GM12878 (cell line): Measurements from ENCODE around the gene ARMC9. TPM values are rescaled to one million over a fixed set of nuclear protein-coding genes. Genes with fewer than 3 reads are reported as not detected.

Source experiments
- ATAC-seq: fragments of 200-7000 bp; cut with Tn5 transposase; 3 replicates; pipeline ENCODE4 v1.9.1; 2020; ENCODE audit warnings: mild to moderate bottlenecking, moderate library complexity
- BruUV-seq: library from RNA; stranded (reverse); fragments of 400-500 nt; replicated peaks from 2 replicates; lab custom pipeline; 2021; lab: Mats Ljungman, UMichigan
- CTCF ChIA-PET: fragments of 300-600 bp; sonication (Branson Sonifier 250); formaldehyde crosslinking; extraction: SDS; loops from one replicate; lab custom pipeline; 2021; ENCODE audit warnings: inconsistent platforms; lab: Yijun Ruan, JAX
- POLR2A ChIA-PET: fragments of 350-600 bp; formaldehyde crosslinking; extraction: SDS; loops from one replicate; lab custom pipeline; 2021; ENCODE audit warnings: inconsistent platforms; lab: Charles Lee
- RAD21 ChIA-PET: fragments of 300-600 bp; sonication (Branson Sonifier 250); formaldehyde crosslinking; loops from one replicate; lab custom pipeline; 2023; ENCODE audit warnings: antibody characterized with exemption; ENCODE audit not compliant: unreplicated experiment; lab: Charles Lee
- SMC1A ChIA-PET: fragments of 300-600 bp; sonication (Branson Sonifier 250); formaldehyde crosslinking; loops from one replicate; lab custom pipeline; 2023; ENCODE audit not compliant: unreplicated experiment, uncharacterized antibody; lab: Charles Lee
- DNase-seq: peaks from one replicate; pipeline ENCODE4 v3.0.0-alpha.2; 2011; ENCODE audit warnings: low read depth, low spot score
- FAIRE-seq: peaks from 3 replicates; lab custom pipeline; 2011; peaks lifted over from hg19 to GRCh38; lab: Jason Lieb, UNC
- H2AFZ ChIP-seq: 2 replicates; pipeline ENCODE4 v1.6.0; 2011; ENCODE audit warnings: low read depth, low read length, control low read depth; ENCODE audit not compliant: control insufficient read depth
- H3K27ac ChIP-seq: 2 replicates; pipeline ENCODE4 v1.5.1; 2011; ENCODE audit warnings: control low read depth; ENCODE audit not compliant: control insufficient read depth, insufficient read depth
- H3K27me3 ChIP-seq, 2 experiments: replicated peaks in 1 of 2; 2 replicates each; pipeline versions ENCODE4 v1.6.0 to v1.6.1; 2011; ENCODE audit warnings: low read length in 1 of 2; ENCODE audit not compliant: control insufficient read depth in 2 of 2, insufficient read depth in 2 of 2
- H3K36me3 ChIP-seq, 2 experiments: 2 replicates each; pipeline ENCODE4 v1.5.1; 2011; ENCODE audit warnings: low read length in 1 of 2; ENCODE audit not compliant: control insufficient read depth in 2 of 2, insufficient read depth in 2 of 2
- H3K4me1 ChIP-seq: 2 replicates; pipeline ENCODE4 v1.6.1; 2011; ENCODE audit warnings: mild to moderate bottlenecking, low read length, moderate library complexity, mixed read lengths; ENCODE audit not compliant: control insufficient read depth, insufficient read depth
- H3K4me2 ChIP-seq: 2 replicates; pipeline ENCODE4 v1.6.0; 2011; ENCODE audit warnings: control low read depth; ENCODE audit not compliant: control insufficient read depth, insufficient read depth
- H3K4me3 ChIP-seq: fragments of 200-600 bp; sonication (generic); 2 replicates; pipeline ENCODE4 v1.5.1; 2016
- H3K79me2 ChIP-seq: 2 replicates; pipeline ENCODE4 v1.6.0; 2011; ENCODE audit warnings: low read length; ENCODE audit not compliant: control insufficient read depth, insufficient read depth
- H3K9ac ChIP-seq: 2 replicates; pipeline ENCODE4 v1.8.0; 2011; ENCODE audit warnings: low read length, control low read depth, mixed read lengths; ENCODE audit not compliant: control insufficient read depth, insufficient read depth
- H3K9me3 ChIP-seq: replicated peaks from 3 replicates; pipeline ENCODE4 v1.5.1; 2011; ENCODE audit warnings: mild to moderate bottlenecking, low read length; ENCODE audit not compliant: control insufficient read depth, insufficient read depth
- H4K20me1 ChIP-seq: 2 replicates; pipeline ENCODE4 v1.6.0; 2011; ENCODE audit not compliant: control insufficient read depth, insufficient read depth
- ASH2L ChIP-seq: fragments of 300-600, 200-600 bp; sonication (generic); IDR thresholded peaks from 2 replicates; pipeline ENCODE4 v1.6.1; 2017; ENCODE audit warnings: low read depth, mild to moderate bottlenecking, borderline replicate concordance
- BMI1 ChIP-seq: fragments of 450-650 bp; IDR thresholded peaks from 2 replicates; pipeline ENCODE4 v1.6.1; 2016; ENCODE audit warnings: mild to moderate bottlenecking, moderate library complexity, borderline replicate concordance
- POLR2AphosphoS5 ChIP-seq: IDR thresholded peaks from 2 replicates; pipeline ENCODE4 v1.6.1; 2011; ENCODE audit warnings: mild to moderate bottlenecking, low read length, inconsistent platforms
- WGBS: methylation state at CpG from one replicate; pipeline ENCODE4 v1.1.6; 2016; ENCODE audit warnings: low lambda C conversion rate; ENCODE audit not compliant: insufficient replicate concordance, insufficient coverage; ENCODE audit errors: missing lambda C conversion rate; 5-methylcytosine and 5-hydroxymethylcytosine counted together
- in situ Hi-C: fragments of 300-500 bp; cut with MboI; formaldehyde crosslinking; loops from 9 replicates; pipeline ENCODE4 v1.14.3; 2018; ENCODE audit warnings: mixed read lengths
- intact Hi-C: fragments of 100-400 bp; cut with micrococcal nuclease; formaldehyde crosslinking; loops from one replicate; pipeline ENCODE4 v1.14.2; 2022; ENCODE audit not compliant: unreplicated experiment
- polyA plus RNA-seq, 11 experiments: library from polyadenylated mRNA; depleted of rRNA in 4 of 11; unstranded in 6 of 11; stranded (reverse) in 5 of 11; fragments of >200 nt; fragmentation: Nextera tagmentation in 4 of 11; fragmentation: Illumina TruSeq in 1 of 11; extraction: Ambion mirVana in 4 of 11; extraction: Trizol in 1 of 11; gene quantifications; 1 replicate in 1 of 11; 2 replicates in 10 of 11; pipeline versions ENCODE4 v1.2.1 to v1.2.3, GENCODE V29; 2011 to 2016; ENCODE audit warnings: inconsistent platforms in 2 of 11, missing spikeins in 2 of 11, low read depth in 1 of 11
- total RNA-seq, 4 experiments: library from RNA; depleted of rRNA in 3 of 4; stranded (reverse); fragments of >200 nt in 3 of 4; fragmentation: Illumina TruSeq in 1 of 4; extraction: Trizol in 1 of 4; gene quantifications; 2 replicates each; pipeline versions ENCODE4 v1.2.1 to v1.2.3, GENCODE V29; 2013 to 2021
- TF ChIP-seq, protein P1 (sequence below): fragments of 450-650 bp; IDR thresholded peaks from 2 replicates; pipeline ENCODE4 v1.6.1; 2017; ENCODE audit warnings: mild to moderate bottlenecking

ARMC9 gene
- total and polyA plus RNA-seq, 10 of the 15 experiments (the other 5 are each of a cell fraction or from before 2014, with no cell fraction given), result 3.8 to 21.8 (median 10.4) TPM

- Histone ChIP-seq H3K9ac (no peak overlapping the region), H3K9me3 (no peaks in the 10 kb centered on the region), H4K20me1 (no peaks in the 10 kb centered on the region), H3K36me3 (no peaks in the 10 kb centered on the region; a peak in 1 of 4 replicates), H2AFZ (no peak overlapping the region), H3K79me2 (no peaks in the 10 kb centered on the region), H3K27me3 (no peaks in the 10 kb centered on the region), H3K4me1 (peaks cover 7% of the 10 kb centered on the region), H3K4me2 (no peak overlapping the region), H3K27ac (no peak overlapping the region), H3K4me3 (no peak overlapping the region)
- POLR2A ChIA-PET, result no interaction called here
- no TSS peak for BruUV-seq
- DNase-seq, result no peak
- SMC1A ChIA-PET, result no interaction called here
- in situ Hi-C loops, result no loop called here
- CTCF ChIA-PET, result no interaction called here
- WGBS, result 97% methylated on average over 8 of the region's 8 CpGs
- RAD21 ChIA-PET, result no interaction called here
- TF ChIP-seq POLR2AphosphoS5 (no peak), ASH2L (no peak), BMI1 (no peak)
- TF ChIP-seq, protein P1, sequence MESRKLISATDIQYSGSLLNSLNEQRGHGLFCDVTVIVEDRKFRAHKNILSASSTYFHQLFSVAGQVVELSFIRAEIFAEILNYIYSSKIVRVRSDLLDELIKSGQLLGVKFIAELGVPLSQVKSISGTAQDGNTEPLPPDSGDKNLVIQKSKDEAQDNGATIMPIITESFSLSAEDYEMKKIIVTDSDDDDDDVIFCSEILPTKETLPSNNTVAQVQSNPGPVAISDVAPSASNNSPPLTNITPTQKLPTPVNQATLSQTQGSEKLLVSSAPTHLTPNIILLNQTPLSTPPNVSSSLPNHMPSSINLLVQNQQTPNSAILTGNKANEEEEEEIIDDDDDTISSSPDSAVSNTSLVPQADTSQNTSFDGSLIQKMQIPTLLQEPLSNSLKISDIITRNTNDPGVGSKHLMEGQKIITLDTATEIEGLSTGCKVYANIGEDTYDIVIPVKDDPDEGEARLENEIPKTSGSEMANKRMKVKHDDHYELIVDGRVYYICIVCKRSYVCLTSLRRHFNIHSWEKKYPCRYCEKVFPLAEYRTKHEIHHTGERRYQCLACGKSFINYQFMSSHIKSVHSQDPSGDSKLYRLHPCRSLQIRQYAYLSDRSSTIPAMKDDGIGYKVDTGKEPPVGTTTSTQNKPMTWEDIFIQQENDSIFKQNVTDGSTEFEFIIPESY, result no peak
- intact Hi-C loops, result no loop called here
- FAIRE-seq, result no peak
- ATAC-seq, result no peak
Observed at GRCh38 chr2:231367178-231367577, 168.7 kb downstream of the ARMC9 start.
